Measurements from ENCODE around the gene NR1H4.
"Not testable (repeated sequence)": the region's sequence is repeated elsewhere in the genome, so short reads cannot be mapped to it uniquely, and the experiment has no call there.

The NR1H4 gene

GRCh38 chr12:100473716-100474150, at the start of gene NR1H4:
TSS of gene NR1H4 (plus strand) at chr12:100473866. CDS start at chr12:100493324, 19,458 bp downstream.
- DNase-seq (ENCODE audit: low spot score) = no peak

- DNase-seq (ENCODE audit: low spot score) = no peak
Observed at GRCh38 chr12:100426145-100426544, 47.5 kb upstream of the NR1H4 start.

GRCh38 chr12:100427078-100427477, 46.6 kb upstream of the NR1H4 start:
- DNase-seq (ENCODE audit: low spot score) = no peak

- not testable (repeated sequence) for DNase-seq (ENCODE audit: low spot score)
Observed at GRCh38 chr12:100430251-100430650, 43.4 kb upstream of the NR1H4 start.

- no peak for DNase-seq (ENCODE audit: low spot score)
Observed at GRCh38 chr12:100433701-100434100, 40.0 kb upstream of the NR1H4 start.

- DNase-seq (ENCODE audit: low spot score) = no peak
Observed at GRCh38 chr12:100434177-100434576, 39.5 kb upstream of the NR1H4 start.

GRCh38 chr12:100435957-100436356, 37.7 kb upstream of the NR1H4 start:
- DNase-seq (ENCODE audit: low spot score) = no peak

- DNase-seq (ENCODE audit: low spot score) = no peak
Observed at GRCh38 chr12:100437038-100437841, 36.4 kb upstream of the NR1H4 start.

- no peak for DNase-seq (ENCODE audit: low spot score)
Observed at GRCh38 chr12:100439797-100440196, 33.9 kb upstream of the NR1H4 start.

GRCh38 chr12:100442403-100442802, 31.3 kb upstream of the NR1H4 start:
- no peak for DNase-seq (ENCODE audit: low spot score)

- no peak for DNase-seq (ENCODE audit: low spot score)
Observed at GRCh38 chr12:100443434-100443833, 30.2 kb upstream of the NR1H4 start.

- DNase-seq (ENCODE audit: low spot score) = no peak
Observed at GRCh38 chr12:100445081-100445481, 28.6 kb upstream of the NR1H4 start.

- DNase-seq (ENCODE audit: low spot score) = no peak
Observed at GRCh38 chr12:100447381-100447780, 26.3 kb upstream of the NR1H4 start.

GRCh38 chr12:100448656-100449055, 25.0 kb upstream of the NR1H4 start:
- no peak for DNase-seq (ENCODE audit: low spot score)

GRCh38 chr12:100450735-100451134, 22.9 kb upstream of the NR1H4 start:
- no peak for DNase-seq (ENCODE audit: low spot score)

- no peak for DNase-seq (ENCODE audit: low spot score)
Observed at GRCh38 chr12:100453951-100454350, 19.7 kb upstream of the NR1H4 start.

- DNase-seq (ENCODE audit: low spot score) = no peak
Observed at GRCh38 chr12:100455896-100456295, 17.8 kb upstream of the NR1H4 start.

GRCh38 chr12:100458191-100458590, 15.5 kb upstream of the NR1H4 start:
- DNase-seq (ENCODE audit: low spot score) = no peak

- DNase-seq (ENCODE audit: low spot score) = no peak
Observed at GRCh38 chr12:100460702-100461101, 13.0 kb upstream of the NR1H4 start.

- no peak for DNase-seq (ENCODE audit: low spot score)
Observed at GRCh38 chr12:100461330-100461973, 12.2 kb upstream of the NR1H4 start.

GRCh38 chr12:100463661-100464060, 10.0 kb upstream of the NR1H4 start:
- no peak for DNase-seq (ENCODE audit: low spot score)

- no peak for DNase-seq (ENCODE audit: low spot score)
Observed at GRCh38 chr12:100464529-100464928, 9.1 kb upstream of the NR1H4 start.

GRCh38 chr12:100468126-100468525, 5.5 kb upstream of the NR1H4 start:
- DNase-seq (ENCODE audit: low spot score) = no peak

GRCh38 chr12:100472325-100472724, 1.3 kb upstream of the NR1H4 start:
- no peak for DNase-seq (ENCODE audit: low spot score)

Measured in D341Med (cell line).